GM19035 (cell line): ENCODE measurements around the gene GLYR1.
A peak's percentile ranks its signal among the peaks of the same experiment; 100 is the strongest.
"Not testable (repeated sequence)": the region's sequence is repeated elsewhere in the genome, so short reads cannot be mapped to it uniquely, and the experiment has no call there.

Experiments used
- ATAC-seq: cut with Tn5 transposase; IDR thresholded peaks from one replicate; pipeline ENCODE4 v1.9.1; 2021; ENCODE audit not compliant: unreplicated experiment

GLYR1 gene

GRCh38 chr16:4790871-4791270 is 56.2 kb downstream of the GLYR1 start:
- no peak for ATAC-seq

DNA sequence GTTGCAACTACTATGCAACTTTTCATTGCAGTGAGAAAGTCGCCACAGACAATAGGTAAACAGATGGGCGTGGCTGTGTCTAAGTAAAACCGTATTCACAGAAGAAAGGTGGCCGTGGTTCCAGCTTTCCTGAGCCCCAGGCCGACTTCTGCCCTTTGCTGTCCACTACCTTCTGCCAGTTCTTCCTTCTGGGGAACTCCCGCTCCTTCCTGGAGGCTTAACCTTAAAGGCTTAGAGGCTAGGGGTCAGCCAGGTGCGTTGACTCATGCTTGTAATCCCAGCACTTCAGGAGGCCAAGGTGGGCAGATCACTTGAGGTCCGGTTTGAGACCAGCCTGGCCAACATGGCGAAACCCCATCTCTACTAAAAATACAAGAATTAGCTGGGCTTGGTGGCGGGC is 56.8 kb downstream of the GLYR1 start:
- no peak for ATAC-seq

DNA sequence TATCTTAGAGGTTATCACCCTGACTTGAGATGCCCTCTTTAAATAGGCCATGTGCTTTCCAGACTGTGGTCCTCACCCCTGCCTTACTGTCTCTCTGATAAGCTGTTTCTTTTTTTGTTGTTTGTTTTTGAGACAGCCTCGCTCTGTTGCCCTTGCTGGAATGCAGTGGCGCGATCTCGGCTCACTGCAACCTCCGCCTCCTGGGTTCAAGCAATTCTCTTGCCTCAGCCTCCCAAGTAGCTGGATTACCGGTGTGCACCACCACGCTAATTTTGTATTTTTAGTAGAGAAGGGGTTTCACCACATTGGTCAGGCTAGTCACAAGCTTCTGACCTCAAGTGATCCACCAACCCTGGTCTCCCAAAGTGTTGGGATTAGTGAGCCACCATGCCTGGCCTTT is 58.2 kb downstream of the GLYR1 start:
- no peak for ATAC-seq

GRCh38 chr16:4788489-4788889 is 58.6 kb downstream of the GLYR1 start:
- ATAC-seq: no peak

DNA sequence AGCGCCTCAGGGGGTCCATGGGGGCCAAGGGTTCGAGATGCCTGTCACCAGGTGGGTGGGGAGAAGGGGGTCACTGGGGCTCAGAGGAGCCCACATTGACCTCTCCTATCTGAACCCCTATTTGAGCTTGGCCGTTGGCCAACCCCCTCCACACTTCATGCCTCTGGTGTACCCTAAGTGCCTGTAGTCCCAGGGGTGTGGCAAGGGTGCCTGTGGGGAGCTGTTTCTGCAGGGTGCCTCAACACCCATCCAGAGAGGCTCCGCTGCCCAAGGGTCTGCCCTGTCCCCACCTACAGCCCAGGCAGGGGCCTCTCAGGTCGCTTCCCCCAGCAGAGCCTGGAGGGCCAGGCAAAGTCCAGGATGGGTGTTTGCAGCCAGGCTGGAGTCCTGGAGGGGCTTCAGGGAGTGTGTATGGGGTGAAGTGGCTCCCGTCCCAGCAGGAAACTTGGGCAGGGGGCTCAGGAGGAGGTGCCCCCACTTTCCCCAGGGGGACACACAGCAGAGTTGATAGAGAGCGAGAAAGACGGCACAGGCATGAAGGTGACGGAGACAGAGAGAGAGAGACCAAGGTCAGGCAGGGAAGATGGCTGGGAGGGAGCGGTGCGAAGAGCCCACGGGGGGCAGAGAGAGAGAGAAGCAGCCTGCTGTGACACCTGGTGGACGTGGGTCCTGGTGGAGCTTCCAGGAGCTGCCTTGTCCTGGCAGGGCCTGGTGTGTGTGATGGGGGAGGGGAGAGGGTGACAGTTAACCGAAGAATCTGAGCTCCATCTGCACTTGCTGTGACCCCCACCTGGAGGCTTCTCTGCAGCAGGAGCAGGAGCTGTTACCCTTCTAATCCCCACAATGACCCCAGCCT is 59.2 kb downstream of the GLYR1 start, which contains the start of gene SEPTIN12:
Gene SEPTIN12, minus strand, starts transcription at position 719 of the 856 bp plus-strand sequence. Its CDS starts 700 bp downstream, at position 19.
- no peak for ATAC-seq

DNA sequence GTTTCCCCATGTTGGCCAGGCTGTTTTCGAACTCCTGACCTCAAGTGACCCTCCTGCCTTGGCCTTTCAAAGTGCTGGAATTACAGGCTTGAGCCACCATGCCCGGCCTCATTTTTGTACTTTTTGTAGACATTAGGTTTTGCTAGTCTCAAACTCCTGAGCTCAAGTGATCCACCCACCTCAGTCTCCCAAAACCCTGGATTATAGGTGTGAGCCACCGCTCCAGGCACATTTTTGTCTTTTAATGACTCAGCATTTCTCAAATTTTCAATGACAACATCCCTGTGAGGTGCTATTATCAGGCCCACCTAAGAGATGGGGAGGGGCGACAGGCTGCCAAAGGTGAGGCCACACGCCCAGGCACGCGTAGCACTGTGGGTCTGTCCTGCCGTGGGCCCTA is 60.0 kb downstream of the GLYR1 start:
- ATAC-seq: no peak

GRCh38 chr16:4785758-4786433 is 61.2 kb downstream of the GLYR1 start:
- ATAC-seq: no peak

GRCh38 chr16:4784444-4784987 is 62.6 kb downstream of the GLYR1 start:
- not testable (repeated sequence) for ATAC-seq

DNA sequence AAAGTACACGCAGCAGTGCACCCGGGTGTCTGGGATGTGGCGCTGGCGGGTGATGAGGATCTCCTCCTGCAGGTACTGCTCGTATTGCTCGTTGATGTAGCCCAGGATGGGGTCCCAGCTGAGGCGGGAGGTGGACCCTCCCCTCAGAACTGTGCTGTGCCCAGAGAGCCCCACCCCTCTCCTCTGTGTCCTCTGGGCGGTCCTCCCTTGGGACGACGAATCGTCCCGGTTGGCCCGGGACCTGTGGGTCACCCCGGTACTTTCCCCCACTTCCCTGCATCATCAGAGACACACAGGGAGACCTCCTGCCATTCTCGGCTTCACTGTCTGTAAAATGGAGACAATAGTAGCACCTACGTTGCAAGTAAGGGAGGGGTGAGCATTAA is 63.1 kb downstream of the GLYR1 start:
- ATAC-seq: no peak

GRCh38 chr16:4783251-4783950 is 63.7 kb downstream of the GLYR1 start:
- ATAC-seq: no peak

- no peak for ATAC-seq
Observed at GRCh38 chr16:4780235-4780634, 66.9 kb downstream of the GLYR1 start.

GRCh38 chr16:4778050-4778392 is 69.1 kb downstream of the GLYR1 start:
- ATAC-seq: no peak

GRCh38 chr16:4777339-4778049 is 69.6 kb downstream of the GLYR1 start:
- no peak for ATAC-seq

- no peak for ATAC-seq
Observed at GRCh38 chr16:4776141-4776705, 70.9 kb downstream of the GLYR1 start.

DNA sequence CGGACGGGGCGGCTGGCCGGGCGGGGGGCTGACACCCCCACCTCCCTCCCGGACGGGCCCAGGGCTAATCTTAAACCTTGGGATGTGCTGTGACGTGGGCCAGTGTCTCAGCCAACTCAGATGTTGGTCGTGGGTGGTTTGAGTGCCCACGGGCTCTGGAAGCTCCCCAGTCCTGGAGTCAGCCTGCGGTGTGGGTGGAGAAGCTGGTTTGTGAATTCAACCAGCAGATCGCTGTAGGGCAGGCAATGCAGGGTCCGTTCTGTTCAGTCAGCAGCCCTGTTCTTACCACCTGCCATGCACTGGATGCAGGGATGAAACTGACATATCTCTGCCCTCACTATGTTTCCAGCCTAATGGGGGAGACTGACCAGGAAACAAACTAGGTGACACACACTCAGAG is 72.1 kb downstream of the GLYR1 start:
- no peak for ATAC-seq

DNA sequence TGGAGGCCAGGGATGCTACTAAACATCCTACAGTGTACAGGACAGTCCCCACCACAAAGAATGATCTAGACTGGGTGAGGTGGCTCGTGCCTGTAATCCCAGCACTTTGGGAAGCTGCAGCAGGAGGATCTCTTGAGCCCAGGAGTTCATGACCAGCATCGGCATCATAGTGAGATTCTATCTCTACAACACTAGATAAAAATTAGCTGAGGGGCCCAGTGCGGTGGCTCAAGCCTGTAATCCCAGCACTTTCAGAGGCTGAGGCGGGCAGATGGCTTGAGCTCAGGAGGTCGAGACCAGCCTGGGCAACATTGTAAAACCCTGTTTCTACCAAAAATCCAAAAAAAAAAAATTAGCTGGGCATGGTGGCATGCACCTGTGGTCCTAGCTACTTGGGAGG is 74.7 kb downstream of the GLYR1 start:
- no peak for ATAC-seq

- ATAC-seq: no peak
Observed at GRCh38 chr16:4771646-4772045, 75.4 kb downstream of the GLYR1 start.

- no peak for ATAC-seq
Observed at GRCh38 chr16:4769306-4769638, 77.8 kb downstream of the GLYR1 start.

DNA sequence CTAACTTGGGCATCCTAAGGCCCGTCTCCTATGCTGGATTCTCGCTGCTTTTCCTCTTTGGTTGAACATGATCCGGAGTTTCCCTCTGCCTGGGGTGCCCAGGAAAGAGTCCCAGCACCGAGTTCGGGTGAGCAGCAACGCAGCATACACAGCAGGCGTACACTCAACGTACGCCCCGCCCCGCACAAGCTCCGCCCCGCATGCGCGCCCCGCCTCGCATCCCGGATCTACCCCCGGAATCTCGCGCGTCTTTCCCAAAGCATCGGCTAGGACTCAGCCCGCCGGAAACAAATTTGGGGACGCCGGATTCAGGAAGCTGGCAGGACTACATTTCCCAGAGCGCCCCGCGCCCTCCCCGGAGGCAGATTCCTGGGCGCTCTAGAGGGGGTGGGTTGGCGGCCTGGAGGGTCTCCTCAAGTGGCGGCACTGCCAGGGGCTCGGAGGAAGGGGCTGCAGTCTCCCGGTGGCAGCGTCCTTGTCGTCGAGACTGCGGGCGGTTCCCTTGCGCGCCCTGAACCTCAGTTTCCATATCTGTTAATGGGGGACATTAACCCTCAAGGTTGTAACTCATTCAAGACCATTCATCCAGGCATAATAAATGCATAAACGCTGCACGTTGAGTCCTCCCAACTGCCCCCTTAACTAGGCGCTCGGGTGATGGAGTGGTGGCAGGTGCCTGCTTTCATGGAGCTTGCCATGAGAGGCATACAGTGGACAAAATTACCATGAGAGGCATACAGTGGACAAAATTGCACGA is 78.4 kb downstream of the GLYR1 start:
- peak; percentile 57 for ATAC-seq
